Central memory CD8-positive, alpha-beta T cell (primary cell): ENCODE results near the gene ARHGAP30.

Experiments used
- ATAC-seq: fragments of 150-1000 bp; cut with Tn5 transposase; replicated peaks from 2 replicates; pipeline ENCODE4 v1.10.0; 2022; ENCODE audit warnings: mild to moderate bottlenecking, moderate FRiP score, moderate number of reproducible peaks; ENCODE audit not compliant: poor library complexity, severe bottlenecking; ENCODE audit errors: extremely low read depth
- DNase-seq, 2 donors: peaks; one replicate each; pipeline ENCODE4 v3.0.0; 2021; ENCODE audit warnings: low spot score in 2 of 2
- H3K27ac Mint-ChIP-seq: one replicate; pipeline ENCODE4 v1.8.0; 2022; ENCODE audit warnings: low read depth, mild to moderate bottlenecking, moderate library complexity, mixed read lengths
- H3K27me3 Mint-ChIP-seq: one replicate; pipeline ENCODE4 v1.8.0; 2022; ENCODE audit warnings: mixed read lengths
- H3K36me3 Mint-ChIP-seq: one replicate; pipeline ENCODE4 v1.8.0; 2022; ENCODE audit warnings: mild to moderate bottlenecking, moderate library complexity, mixed read lengths; ENCODE audit not compliant: insufficient read depth
- H3K4me1 Mint-ChIP-seq: one replicate; pipeline ENCODE4 v1.8.0; 2022; ENCODE audit warnings: mixed read lengths
- H3K4me3 Mint-ChIP-seq: one replicate; pipeline ENCODE4 v1.8.0; 2022; ENCODE audit warnings: mild to moderate bottlenecking, moderate library complexity, mixed read lengths
- H3K9me3 Mint-ChIP-seq: one replicate; pipeline ENCODE4 v1.8.0; 2022; ENCODE audit warnings: mixed read lengths

The ARHGAP30 gene

DNA sequence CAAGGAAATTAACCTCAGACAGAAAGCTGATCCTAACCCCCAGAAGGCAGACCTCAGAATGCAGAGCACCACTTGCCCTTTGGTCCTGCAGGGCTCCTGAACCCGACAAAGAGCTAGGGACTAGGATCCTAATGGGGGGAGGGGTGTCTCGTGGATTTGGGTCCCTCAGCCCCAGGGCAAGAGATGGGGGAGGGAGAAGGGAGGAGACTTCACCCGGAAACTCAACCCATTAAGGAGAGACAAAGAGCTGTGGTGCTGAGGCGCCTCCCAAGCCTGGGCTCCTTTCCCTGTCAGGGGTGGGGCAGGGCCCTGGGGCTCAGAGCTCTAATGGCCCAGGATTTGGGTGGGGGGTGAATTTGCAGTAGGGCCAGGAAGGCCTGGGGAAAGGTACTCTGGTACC, 16.8 kb upstream of the ARHGAP30 start:
- no peaks in the 10 kb centered on the region for H3K27me3 Mint-ChIP-seq
- no peaks in the 10 kb centered on the region for H3K36me3 Mint-ChIP-seq
- H3K4me3 Mint-ChIP-seq, result no peak overlapping the region
- DNase-seq, result no peak
- no peak for ATAC-seq
- H3K27ac Mint-ChIP-seq, result no peak overlapping the region
- no peaks in the 10 kb centered on the region for H3K9me3 Mint-ChIP-seq
- no peaks in the 10 kb centered on the region for H3K4me1 Mint-ChIP-seq

DNA sequence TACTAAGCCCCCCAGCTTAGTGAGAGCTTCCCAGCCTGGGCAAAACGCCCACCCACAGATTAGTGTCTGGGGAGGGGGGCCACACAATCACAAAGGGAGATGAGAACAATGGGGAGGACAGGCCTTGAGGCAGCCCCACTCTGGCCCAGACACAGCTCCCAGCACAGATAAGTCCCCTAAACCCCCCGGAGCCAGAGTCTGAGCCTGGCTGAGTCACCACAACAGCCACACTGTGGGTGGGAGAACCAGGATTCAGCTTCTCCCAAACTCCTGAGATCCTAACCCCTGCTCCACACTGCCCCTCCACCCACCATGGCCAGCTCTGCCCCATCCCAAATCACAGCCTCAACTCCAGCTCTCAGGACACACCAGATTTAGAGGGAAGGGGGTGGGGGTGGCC, 15.5 kb upstream of the ARHGAP30 start:
- Mint-ChIP-seq H3K27me3 (no peaks in the 10 kb centered on the region), H3K36me3 (no peaks in the 10 kb centered on the region)

DNA sequence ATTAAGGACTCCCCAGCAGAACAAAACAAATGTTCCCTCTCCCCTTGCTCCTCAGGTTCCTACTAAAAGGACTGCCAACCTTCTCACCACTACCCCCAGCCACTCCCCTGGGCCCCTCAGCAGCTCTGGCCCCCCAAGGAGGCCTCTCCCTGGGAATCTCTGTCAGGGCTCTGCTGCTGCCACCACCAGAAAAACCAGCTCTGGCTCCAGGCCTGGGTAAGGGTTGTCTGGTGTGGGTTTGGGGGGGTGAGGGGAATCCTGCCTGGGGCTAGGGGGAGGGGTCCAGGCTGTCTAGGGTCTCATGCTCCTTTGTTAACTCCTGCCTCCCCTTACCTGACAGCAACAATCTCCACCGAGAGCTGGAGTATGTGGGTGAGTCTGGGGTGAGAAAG, 14.9 kb upstream of the ARHGAP30 start:
- Mint-ChIP-seq H3K36me3 (no peaks in the 10 kb centered on the region), H3K27ac (no peak overlapping the region), H3K4me3 (no peak overlapping the region)

More for the DNA sequence above, 15.5 kb upstream of the ARHGAP30 start:
- Mint-ChIP-seq H3K27ac (no peak overlapping the region), H3K4me1 (no peaks in the 10 kb centered on the region), H3K4me3 (no peak overlapping the region), H3K9me3 (no peaks in the 10 kb centered on the region)
- DNase-seq, result no peak
- no peak for ATAC-seq

DNA sequence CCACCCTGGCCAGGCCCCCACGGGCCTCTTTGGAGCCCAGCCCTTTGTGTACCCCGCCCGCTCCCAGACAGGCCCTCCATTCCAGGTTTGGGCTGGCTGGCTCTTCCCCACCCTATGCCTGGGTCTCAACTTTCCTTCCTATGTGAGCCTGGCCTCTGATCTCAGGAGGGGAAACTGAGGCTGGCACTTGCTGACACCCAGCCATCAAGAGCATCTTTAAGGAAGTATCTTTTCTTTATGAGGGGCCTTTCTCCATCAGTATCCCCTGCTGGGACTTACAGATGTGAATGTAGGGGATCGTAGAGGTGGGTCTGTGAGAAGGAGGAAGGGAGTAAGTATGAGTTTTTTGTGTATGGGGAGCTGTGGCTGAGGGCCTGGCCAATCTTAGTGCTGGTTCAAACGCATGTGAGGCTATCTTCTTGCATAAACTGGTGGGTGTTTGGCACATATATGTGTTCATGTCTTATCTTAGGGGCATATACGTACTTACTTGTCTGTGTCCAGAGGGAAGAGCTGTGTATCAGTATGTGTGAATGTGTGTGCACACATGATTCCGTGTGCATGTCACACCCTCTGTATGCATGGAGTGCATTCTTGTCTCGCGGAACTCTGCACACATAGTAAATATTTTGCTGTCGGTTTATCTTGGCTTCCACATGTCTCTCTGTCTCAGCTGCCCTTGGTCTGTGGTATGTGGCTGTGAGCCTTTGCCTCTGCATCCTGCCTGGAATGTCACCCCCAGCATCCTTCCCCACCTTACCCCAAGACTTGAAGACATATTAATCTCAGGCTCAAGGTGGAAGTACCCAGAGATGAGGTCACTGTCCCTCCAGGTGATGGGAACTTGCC, 14.3 kb upstream of the ARHGAP30 start:
- ATAC-seq (no peak), DNase-seq (no peak)
- H3K4me1 Mint-ChIP-seq, result no peaks in the 10 kb centered on the region
- H3K27ac Mint-ChIP-seq, result no peak overlapping the region
- H3K27me3 Mint-ChIP-seq, result no peaks in the 10 kb centered on the region
- H3K4me3 Mint-ChIP-seq, result no peak overlapping the region
- no peaks in the 10 kb centered on the region for H3K9me3 Mint-ChIP-seq
- no peaks in the 10 kb centered on the region for H3K36me3 Mint-ChIP-seq

More for the DNA sequence above, 14.9 kb upstream of the ARHGAP30 start:
- Mint-ChIP-seq H3K4me1 (no peaks in the 10 kb centered on the region), H3K27me3 (no peaks in the 10 kb centered on the region), H3K9me3 (no peaks in the 10 kb centered on the region)
- DNase-seq (no peak), ATAC-seq (no peak)

DNA sequence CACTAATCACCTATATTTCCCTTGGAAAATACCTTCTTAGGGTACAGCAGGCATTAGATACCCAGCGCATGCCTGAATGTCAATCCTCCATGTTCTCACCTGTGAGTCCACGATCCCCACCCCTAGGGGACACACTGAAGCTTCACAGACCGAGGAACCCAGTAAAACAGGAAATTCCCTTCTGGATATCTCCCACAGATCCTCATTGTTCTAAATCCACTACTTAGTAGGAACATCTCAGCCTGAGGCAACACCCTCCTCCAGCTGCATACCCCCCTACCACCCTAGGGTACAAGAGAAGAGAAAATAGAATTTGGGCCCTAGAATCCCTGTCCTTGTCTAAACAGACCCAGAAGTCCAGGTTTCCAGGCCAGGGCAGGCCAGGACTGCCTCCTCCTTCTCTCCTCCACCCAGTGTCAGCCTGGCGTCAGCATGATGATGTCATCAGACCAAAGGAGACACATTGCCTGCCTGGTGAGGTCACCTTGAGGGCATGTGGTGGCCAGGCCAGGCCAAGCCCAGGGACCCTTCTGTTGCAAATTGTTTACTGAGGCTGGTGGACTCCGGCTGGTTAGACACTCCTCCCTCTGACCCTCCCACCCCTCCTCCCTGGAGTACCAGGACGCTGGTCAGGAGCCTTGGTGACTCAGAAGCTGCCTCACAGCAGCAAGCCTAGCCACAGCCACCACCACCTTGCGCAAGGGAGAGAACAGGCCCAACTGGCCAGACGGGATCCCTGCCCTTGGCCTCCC, 13.5 kb upstream of the ARHGAP30 start:
- DNase-seq, result no peak
- no peaks in the 10 kb centered on the region for H3K4me1 Mint-ChIP-seq
- H3K9me3 Mint-ChIP-seq, result no peaks in the 10 kb centered on the region
- H3K36me3 Mint-ChIP-seq, result no peaks in the 10 kb centered on the region
- H3K27ac Mint-ChIP-seq, result no peak overlapping the region
- ATAC-seq, result no peak
- H3K4me3 Mint-ChIP-seq, result no peak overlapping the region
- H3K27me3 Mint-ChIP-seq, result no peaks in the 10 kb centered on the region

DNA sequence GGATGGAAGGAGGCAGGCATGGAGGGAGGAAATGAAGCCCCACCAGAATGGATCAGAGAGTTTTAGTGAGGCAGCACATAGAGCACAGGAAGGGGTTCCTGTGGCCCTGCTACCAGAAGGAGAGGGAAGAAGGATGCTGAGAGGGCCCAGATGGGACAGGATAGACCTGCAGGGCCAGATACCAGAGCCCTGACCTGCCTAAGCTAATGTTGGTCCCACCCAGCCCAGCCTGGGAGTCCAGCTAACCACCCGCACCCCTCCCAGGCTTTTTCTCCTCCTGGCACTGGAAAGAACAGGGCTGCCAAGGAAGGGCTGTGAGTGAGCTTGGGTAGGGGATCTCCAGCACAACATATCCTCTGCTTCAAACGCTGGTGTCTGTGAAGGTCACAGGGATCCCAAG, 12.8 kb upstream of the ARHGAP30 start:
- no peak overlapping the region for H3K4me3 Mint-ChIP-seq
- no peaks in the 10 kb centered on the region for H3K27me3 Mint-ChIP-seq
- H3K27ac Mint-ChIP-seq, result no peak overlapping the region
- H3K36me3 Mint-ChIP-seq, result no peaks in the 10 kb centered on the region
- no peak for ATAC-seq
- no peaks in the 10 kb centered on the region for H3K4me1 Mint-ChIP-seq
- H3K9me3 Mint-ChIP-seq, result no peaks in the 10 kb centered on the region
- no peak for DNase-seq

DNA sequence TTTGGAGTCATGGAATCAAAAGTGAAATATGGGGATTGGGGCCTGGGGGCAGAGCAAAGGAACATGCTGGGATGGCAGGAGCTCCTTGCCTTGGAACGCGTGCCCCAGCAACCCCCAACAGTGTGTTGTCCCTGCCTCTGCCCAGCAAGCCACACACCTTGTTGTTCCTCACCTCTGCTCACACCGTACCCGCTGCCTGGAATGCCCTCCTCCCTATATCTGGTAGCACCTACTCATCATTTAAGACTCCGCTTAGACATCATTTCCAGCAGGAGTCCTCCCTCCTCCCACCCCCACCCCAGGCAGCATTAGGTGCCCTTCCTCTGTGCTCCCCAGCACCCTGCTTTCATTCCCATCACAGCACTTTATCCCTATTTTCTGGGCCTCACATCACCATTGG, 11.8 kb upstream of the ARHGAP30 start:
- ATAC-seq (no peak), DNase-seq (no peak)
- no peaks in the 10 kb centered on the region for H3K4me1 Mint-ChIP-seq
- no peak overlapping the region for H3K4me3 Mint-ChIP-seq
- no peak overlapping the region for H3K27ac Mint-ChIP-seq
- H3K9me3 Mint-ChIP-seq, result no peaks in the 10 kb centered on the region
- no peaks in the 10 kb centered on the region for H3K36me3 Mint-ChIP-seq
- H3K27me3 Mint-ChIP-seq, result no peaks in the 10 kb centered on the region

DNA sequence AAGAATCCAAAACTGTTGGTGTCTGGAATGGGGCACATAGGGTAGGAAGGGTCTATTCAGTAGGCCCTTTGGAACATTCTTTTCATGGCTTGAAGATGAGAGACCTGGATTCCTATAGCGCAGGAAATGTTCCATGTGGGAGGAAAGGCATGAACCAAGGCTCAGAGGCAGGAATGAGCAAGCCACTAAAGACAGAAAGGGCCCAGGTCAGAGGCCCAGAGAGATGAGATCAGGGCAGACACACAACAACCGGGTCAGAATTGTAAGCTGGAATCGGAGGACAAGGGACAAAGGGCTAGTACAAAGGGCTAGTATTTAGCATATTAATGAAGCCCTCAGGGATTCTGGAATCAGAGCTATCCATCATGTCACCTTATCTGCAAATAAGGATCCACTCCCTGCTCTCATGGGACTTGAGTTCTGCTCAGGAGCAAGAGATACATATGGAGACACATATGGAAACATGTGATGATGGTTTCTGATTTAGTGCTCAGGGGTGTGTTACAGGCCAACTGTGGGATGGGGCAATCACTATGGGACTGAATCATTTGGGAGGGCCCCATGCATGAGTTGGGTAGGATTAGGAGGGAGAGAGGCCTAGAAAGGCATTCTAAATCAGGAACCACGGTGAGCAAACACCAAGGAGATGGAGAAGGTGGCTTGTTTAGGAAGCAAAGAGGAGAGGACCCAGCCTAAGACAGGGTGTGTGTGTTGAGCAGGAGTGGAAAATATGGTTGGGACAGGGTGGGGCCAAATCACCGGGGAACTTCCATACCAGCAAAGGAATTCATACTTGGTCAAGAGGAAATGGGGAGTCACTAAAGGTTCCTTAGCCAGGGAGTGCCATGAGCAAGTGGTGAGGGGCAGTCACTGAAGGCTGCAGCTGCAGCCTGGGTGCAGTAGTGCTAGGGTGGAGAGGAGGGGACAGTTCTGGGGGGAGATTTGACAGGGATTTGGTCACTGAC, 11.0 kb upstream of the ARHGAP30 start:
- DNase-seq (no peak), ATAC-seq (no peak)
- Mint-ChIP-seq H3K27me3 (no peaks in the 10 kb centered on the region), H3K9me3 (no peaks in the 10 kb centered on the region), H3K4me3 (no peak overlapping the region), H3K4me1 (no peaks in the 10 kb centered on the region), H3K36me3 (no peaks in the 10 kb centered on the region), H3K27ac (no peak overlapping the region)

DNA sequence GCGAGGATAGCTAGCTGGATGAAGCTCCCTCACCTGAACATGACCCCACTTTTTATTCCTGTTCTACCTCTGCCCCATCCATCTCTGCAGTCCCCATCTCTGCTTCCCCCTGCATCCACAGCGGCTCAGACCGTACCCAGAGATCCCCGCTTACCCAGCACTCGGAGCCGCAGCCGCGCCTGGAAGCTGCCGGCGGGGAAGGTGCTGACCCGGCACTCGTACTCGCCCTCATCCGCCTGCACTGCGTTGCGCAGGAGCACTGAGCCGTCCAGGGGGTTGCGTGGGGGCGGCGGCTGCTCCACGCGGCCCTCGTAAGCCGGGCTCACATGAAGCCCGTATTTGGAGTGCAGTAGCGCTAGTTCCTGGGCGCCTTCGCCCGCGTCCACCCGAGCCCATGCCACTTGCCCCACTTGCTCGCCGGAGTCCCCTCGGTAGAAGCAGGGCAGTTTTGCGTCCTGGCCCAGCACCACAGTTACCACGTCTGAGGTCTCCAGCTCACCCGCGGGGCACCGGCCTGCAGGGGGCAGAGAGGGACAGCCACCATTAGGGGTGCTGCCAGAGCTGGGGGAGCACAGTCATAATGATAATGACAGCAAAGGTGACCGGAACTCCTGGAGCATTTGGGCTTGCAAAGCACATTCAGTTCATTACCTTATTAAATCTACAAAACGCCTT, 9.9 kb upstream of the ARHGAP30 start:
- no peaks in the 10 kb centered on the region for H3K36me3 Mint-ChIP-seq
- H3K9me3 Mint-ChIP-seq, result no peaks in the 10 kb centered on the region
- DNase-seq (no peak), ATAC-seq (no peak)
- H3K4me1 Mint-ChIP-seq, result no peaks in the 10 kb centered on the region
- no peak overlapping the region for H3K4me3 Mint-ChIP-seq
- H3K27ac Mint-ChIP-seq, result no peak overlapping the region
- no peaks in the 10 kb centered on the region for H3K27me3 Mint-ChIP-seq

DNA sequence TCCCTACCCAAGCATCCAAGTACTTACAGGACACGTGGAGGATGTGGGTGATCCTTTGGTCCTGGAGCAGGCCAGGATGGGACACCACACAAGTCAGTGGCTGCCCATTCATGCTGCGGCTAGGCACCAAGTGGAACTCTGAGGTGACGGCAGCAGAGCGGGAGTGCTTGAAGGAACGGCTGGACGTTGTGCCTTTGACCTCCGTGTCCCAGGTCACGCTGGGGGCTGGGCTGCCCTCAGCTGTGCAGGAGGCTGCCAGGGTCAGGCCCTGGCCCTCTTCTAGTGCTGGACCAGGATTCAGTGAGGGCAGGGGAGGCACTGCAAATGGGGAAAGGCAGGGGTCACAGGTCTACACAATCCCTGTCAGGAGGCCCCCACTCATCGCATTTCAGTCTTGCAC, 7.7 kb upstream of the ARHGAP30 start:
- H3K9me3 Mint-ChIP-seq, result no peaks in the 10 kb centered on the region
- peaks cover 6% of the 10 kb centered on the region for H3K4me1 Mint-ChIP-seq
- no peaks in the 10 kb centered on the region for H3K27me3 Mint-ChIP-seq
- no peak for ATAC-seq
- H3K27ac Mint-ChIP-seq, result no peak overlapping the region
- DNase-seq, result no peak
- no peak overlapping the region for H3K4me3 Mint-ChIP-seq
- no peaks in the 10 kb centered on the region for H3K36me3 Mint-ChIP-seq

DNA sequence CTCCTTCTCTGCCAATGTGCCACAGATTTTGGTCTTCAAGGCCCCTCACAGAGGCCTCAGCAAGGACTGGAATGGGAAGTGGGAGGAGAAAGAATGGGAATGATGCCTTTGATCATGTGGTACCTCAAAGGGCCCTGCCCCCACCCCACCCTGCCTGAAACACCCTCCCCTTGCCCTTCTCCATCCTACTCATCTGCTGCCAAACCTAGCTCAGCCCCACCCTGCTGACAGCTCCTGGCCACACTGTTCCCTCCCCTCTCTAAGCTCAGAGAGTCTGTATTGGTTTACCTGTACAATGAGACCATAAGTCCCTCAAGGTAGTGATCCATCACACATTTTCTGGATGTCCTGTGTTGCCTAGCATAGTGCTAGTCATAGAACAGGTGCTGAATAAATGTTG, 6.7 kb upstream of the ARHGAP30 start:
- no peak overlapping the region for H3K27ac Mint-ChIP-seq
- no peak for DNase-seq
- H3K27me3 Mint-ChIP-seq, result no peaks in the 10 kb centered on the region
- no peaks in the 10 kb centered on the region for H3K9me3 Mint-ChIP-seq
- ATAC-seq, result no peak
- no peaks in the 10 kb centered on the region for H3K36me3 Mint-ChIP-seq
- no peak overlapping the region for H3K4me3 Mint-ChIP-seq
- H3K4me1 Mint-ChIP-seq, result peaks cover 14% of the 10 kb centered on the region
